H1 (cell line): ENCODE measurements around the gene SERPINF2. TPM values are rescaled to one million over a fixed set of nuclear protein-coding genes. Genes with fewer than 3 reads are reported as not detected.

Source experiments
- CBX8 ChIP-seq: fragments of 300-800, 300-1000 bp; sonication (generic); IDR thresholded peaks from 2 replicates; pipeline ENCODE4 v1.7.1; 2016; ENCODE audit warnings: low read depth, low read length, borderline replicate concordance
- polyA plus RNA-seq, 7 experiments: library from polyadenylated mRNA; depleted of rRNA in 3 of 7; stranded (reverse) in 5 of 7; unstranded in 2 of 7; fragments of >200 nt in 5 of 7; fragments of 200-250 nt in 2 of 7; gene quantifications; 1 replicate in 5 of 7; 2 replicates in 1 of 7; 4 replicates in 1 of 7; pipeline versions ENCODE4 v1.2.1 to v1.2.3, GENCODE V29; 2011 to 2013; ENCODE audit warnings: missing spikeins in 2 of 7, mixed read lengths in 2 of 7
- total RNA-seq: library from RNA; stranded (reverse); fragmentation: NEBNext Ultra II Directional; extraction: Animal tissue kit (Norgen Biotek cat#: 25700); gene quantifications from 2 replicates; pipeline ENCODE4 v1.2.1, GENCODE V29; 2021

SERPINF2 gene
- total and polyA plus RNA-seq, 2 of the 8 experiments (the other 6 are each of a cell fraction or from before 2014, with no cell fraction given): 1.8 to 3.2 TPM

DNA sequence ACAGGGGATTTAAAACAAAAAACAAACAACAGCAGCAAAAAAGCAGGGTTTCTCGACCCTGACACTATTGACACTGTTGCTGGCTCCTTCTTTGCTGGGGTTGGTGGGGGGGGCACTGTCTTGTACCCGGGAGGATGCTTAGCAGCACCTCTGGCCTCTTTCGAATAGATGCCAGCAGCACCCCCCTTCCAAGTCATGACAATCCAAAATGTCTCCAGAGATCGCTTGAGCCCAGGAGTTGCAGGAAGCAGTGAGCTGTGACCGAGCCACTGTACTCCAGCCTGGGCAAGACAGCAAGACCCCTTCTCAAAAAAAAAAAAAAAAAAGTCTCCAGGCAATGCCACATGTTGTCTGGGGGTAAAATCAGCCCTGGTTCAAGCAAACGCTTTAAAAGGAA, 39.5 kb downstream of the SERPINF2 start (continued):
- TF ChIP-seq CBX8: no peak
- TF ChIP-seq, all 59 proteins: peak for 0
